ENCODE data around the gene SCGB1D2.
"Not testable (repeated sequence)": the region's sequence is repeated elsewhere in the genome, so short reads cannot be mapped to it uniquely, and the experiment has no call there.

Gene SCGB1D2, protein sequence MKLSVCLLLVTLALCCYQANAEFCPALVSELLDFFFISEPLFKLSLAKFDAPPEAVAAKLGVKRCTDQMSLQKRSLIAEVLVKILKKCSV

GRCh38 chr11:62242021-62242420 is at the start of gene SCGB1D2:
SCGB1D2 (plus strand) TSS chr11:62242239; CDS start chr11:62242308, 69 bp downstream.
- Histone ChIP-seq H3K4me3 (ENCODE audit: low read length) (no peak within 1 kb of the TSS), H3K27me3 (replicated peaks; ENCODE audit: control insufficient read depth, insufficient read depth, low read length) (peaks cover 43% of the 10 kb centered on the region), H3K36me3 (ENCODE audit: control insufficient read depth, insufficient read depth, low read length, severe bottlenecking) (no peaks in the 10 kb centered on the region), H3K9me3 (ENCODE audit: control insufficient read depth, low read length) (no peaks in the 10 kb centered on the region), H3K9ac (ENCODE audit: low read length) (no peak within 1 kb of the TSS), H3K4me1 (ENCODE audit: control insufficient read depth, insufficient read depth, low read length) (no peaks in the 10 kb centered on the region)
- DNase-seq (ENCODE audit: low read depth): no peak

DNA sequence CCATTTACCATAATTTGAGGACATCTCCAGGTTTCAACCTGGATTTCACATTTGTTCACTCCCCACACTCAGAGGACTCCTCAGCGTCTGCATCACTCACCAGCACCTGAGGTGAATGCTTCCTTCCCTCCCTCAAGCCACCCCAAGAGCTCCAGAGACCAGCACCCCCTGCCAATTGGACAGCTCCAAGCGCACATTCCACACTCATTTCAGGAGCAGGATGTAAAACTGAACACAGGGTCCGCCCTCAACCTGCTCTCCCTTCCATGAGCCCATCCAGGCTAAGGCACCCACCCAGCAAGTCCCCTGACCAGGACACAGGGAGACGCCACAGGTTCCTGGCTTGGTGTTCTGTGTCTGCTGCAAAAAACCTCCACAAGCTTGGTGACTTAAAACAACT is 48.1 kb upstream of the SCGB1D2 start:
- no peaks in the 10 kb centered on the region for H3K36me3 ChIP-seq (ENCODE audit: control insufficient read depth, insufficient read depth, low read length, severe bottlenecking)
- no peak overlapping the region for H3K9ac ChIP-seq (ENCODE audit: low read length)
- no peak overlapping the region for H3K4me3 ChIP-seq (ENCODE audit: low read length)
- peaks cover 51% of the 10 kb centered on the region for H3K27me3 ChIP-seq (replicated peaks; ENCODE audit: control insufficient read depth, insufficient read depth, low read length)
- H3K9me3 ChIP-seq (ENCODE audit: control insufficient read depth, low read length): peaks cover 2% of the 10 kb centered on the region
- peak; percentile 2 for DNase-seq (ENCODE audit: low read depth)
- no peaks in the 10 kb centered on the region for H3K4me1 ChIP-seq (ENCODE audit: control insufficient read depth, insufficient read depth, low read length)

DNA sequence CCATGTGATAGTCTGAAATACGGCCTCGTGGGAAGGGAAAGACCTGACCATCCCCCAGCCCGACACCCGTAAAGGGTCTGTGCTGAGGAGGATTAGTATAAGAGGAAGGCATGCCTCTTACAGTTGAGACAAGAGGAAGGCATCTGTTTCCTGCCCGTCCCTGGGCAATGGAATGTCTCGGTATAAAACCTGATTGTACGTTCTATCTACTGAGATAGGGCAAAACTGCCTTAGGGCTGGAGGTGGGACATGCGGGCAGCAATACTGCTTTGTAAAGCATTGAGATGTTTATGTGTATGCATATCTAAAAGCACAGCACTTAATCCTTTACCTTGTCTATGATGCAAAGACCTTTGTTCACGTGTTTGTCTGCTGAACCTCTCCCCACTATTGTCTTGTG is 47.0 kb upstream of the SCGB1D2 start:
- DNase-seq (ENCODE audit: low read depth); H3K4me1 ChIP-seq (ENCODE audit: control insufficient read depth, insufficient read depth, low read length); H3K9ac ChIP-seq (ENCODE audit: low read length); H3K9me3 ChIP-seq (ENCODE audit: control insufficient read depth, low read length); H3K4me3 ChIP-seq (ENCODE audit: low read length); H3K36me3 ChIP-seq (ENCODE audit: control insufficient read depth, insufficient read depth, low read length, severe bottlenecking): not testable (repeated sequence)
- H3K27me3 ChIP-seq (replicated peaks; ENCODE audit: control insufficient read depth, insufficient read depth, low read length): peaks cover 52% of the 10 kb centered on the region

DNA sequence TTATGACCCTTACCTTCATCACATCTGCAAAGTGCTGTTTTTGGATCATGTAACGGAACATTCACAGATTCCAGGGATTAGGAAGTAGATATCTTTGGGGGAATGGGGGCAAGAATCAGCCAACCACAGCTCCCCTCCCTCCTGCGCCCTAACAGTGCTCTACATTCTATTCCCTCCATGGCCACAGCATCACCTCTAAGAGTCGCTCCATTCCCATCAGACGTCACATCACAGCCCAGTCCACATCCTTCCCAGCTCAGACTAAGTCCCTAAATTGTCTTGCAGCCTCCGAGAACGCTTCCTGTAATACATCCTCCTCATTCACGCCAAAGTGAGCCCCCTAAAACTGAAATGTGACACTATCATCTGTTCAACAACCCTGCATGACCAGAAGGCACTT is 46.1 kb upstream of the SCGB1D2 start:
- H3K27me3 ChIP-seq (replicated peaks; ENCODE audit: control insufficient read depth, insufficient read depth, low read length): peaks cover 46% of the 10 kb centered on the region
- H3K4me3 ChIP-seq (ENCODE audit: low read length): no peak overlapping the region
- H3K9me3 ChIP-seq (ENCODE audit: control insufficient read depth, low read length): peaks cover 2% of the 10 kb centered on the region
- H3K9ac ChIP-seq (ENCODE audit: low read length): no peak overlapping the region
- no peaks in the 10 kb centered on the region for H3K36me3 ChIP-seq (ENCODE audit: control insufficient read depth, insufficient read depth, low read length, severe bottlenecking)
- no peak for DNase-seq (ENCODE audit: low read depth)
- no peaks in the 10 kb centered on the region for H3K4me1 ChIP-seq (ENCODE audit: control insufficient read depth, insufficient read depth, low read length)

DNA sequence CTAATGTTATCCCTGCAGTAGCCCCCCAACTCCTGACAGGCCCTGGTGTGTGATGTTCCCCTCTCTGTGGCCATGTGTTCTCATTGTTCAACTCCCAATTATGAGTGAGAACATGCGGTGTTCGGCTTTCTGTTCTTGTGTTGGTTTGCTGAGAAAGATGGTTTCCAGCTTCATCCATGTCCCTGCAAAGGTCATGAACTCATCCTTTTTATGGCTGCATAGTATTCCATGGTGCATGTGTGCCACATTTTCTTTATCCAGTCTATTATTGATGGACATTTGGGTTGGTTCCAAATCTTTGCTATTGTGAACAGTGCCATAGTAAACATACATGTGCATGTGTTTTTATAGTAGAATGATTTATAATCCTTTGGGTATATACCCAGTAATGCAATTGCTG is 44.6 kb upstream of the SCGB1D2 start:
- H3K9me3 ChIP-seq (ENCODE audit: control insufficient read depth, low read length); H3K4me1 ChIP-seq (ENCODE audit: control insufficient read depth, insufficient read depth, low read length); H3K4me3 ChIP-seq (ENCODE audit: low read length); H3K9ac ChIP-seq (ENCODE audit: low read length); H3K36me3 ChIP-seq (ENCODE audit: control insufficient read depth, insufficient read depth, low read length, severe bottlenecking); DNase-seq (ENCODE audit: low read depth): not testable (repeated sequence)
- peaks cover 43% of the 10 kb centered on the region for H3K27me3 ChIP-seq (replicated peaks; ENCODE audit: control insufficient read depth, insufficient read depth, low read length)

GRCh38 chr11:62201376-62201775 is 40.7 kb upstream of the SCGB1D2 start:
- Histone ChIP-seq H3K27me3 (replicated peaks; ENCODE audit: control insufficient read depth, insufficient read depth, low read length) (peaks cover 41% of the 10 kb centered on the region), H3K9me3 (ENCODE audit: control insufficient read depth, low read length) (peaks cover 2% of the 10 kb centered on the region), H3K36me3 (ENCODE audit: control insufficient read depth, insufficient read depth, low read length, severe bottlenecking) (no peaks in the 10 kb centered on the region), H3K9ac (ENCODE audit: low read length) (no peak overlapping the region), H3K4me3 (ENCODE audit: low read length) (no peak overlapping the region), H3K4me1 (ENCODE audit: control insufficient read depth, insufficient read depth, low read length) (no peaks in the 10 kb centered on the region)
- no peak for DNase-seq (ENCODE audit: low read depth)

DNA sequence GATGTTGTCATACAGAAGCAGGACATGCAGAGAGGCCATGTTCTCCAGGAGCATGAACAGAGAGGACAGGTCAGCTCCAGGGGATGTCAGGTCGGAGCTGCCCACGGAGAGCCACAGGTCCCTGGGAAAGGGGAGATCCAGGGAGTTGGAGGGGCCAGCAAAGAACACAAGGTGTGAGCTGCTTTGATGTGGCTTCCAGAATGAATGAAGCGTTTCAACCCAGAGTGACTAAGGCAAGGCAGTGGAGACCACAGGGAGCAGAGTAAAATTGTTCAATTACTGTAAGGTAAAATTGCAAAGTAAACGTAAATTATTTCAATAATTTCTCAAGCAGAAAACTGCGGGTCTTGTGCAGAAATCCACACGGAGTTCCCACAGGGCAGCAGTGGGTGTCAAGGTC is 39.1 kb upstream of the SCGB1D2 start:
- no peak overlapping the region for H3K4me3 ChIP-seq (ENCODE audit: low read length)
- H3K27me3 ChIP-seq (replicated peaks; ENCODE audit: control insufficient read depth, insufficient read depth, low read length): peaks cover 41% of the 10 kb centered on the region
- no peak for DNase-seq (ENCODE audit: low read depth)
- no peak overlapping the region for H3K9ac ChIP-seq (ENCODE audit: low read length)
- no peaks in the 10 kb centered on the region for H3K36me3 ChIP-seq (ENCODE audit: control insufficient read depth, insufficient read depth, low read length, severe bottlenecking)
- no peaks in the 10 kb centered on the region for H3K4me1 ChIP-seq (ENCODE audit: control insufficient read depth, insufficient read depth, low read length)
- H3K9me3 ChIP-seq (ENCODE audit: control insufficient read depth, low read length): no peaks in the 10 kb centered on the region

- H3K4me3 ChIP-seq (ENCODE audit: low read length): no peak overlapping the region
- no peak overlapping the region for H3K9ac ChIP-seq (ENCODE audit: low read length)
- H3K36me3 ChIP-seq (ENCODE audit: control insufficient read depth, insufficient read depth, low read length, severe bottlenecking): no peaks in the 10 kb centered on the region
- H3K9me3 ChIP-seq (ENCODE audit: control insufficient read depth, low read length): no peaks in the 10 kb centered on the region
- DNase-seq (ENCODE audit: low read depth): no peak
- no peaks in the 10 kb centered on the region for H3K4me1 ChIP-seq (ENCODE audit: control insufficient read depth, insufficient read depth, low read length)
- peaks cover 40% of the 10 kb centered on the region for H3K27me3 ChIP-seq (replicated peaks; ENCODE audit: control insufficient read depth, insufficient read depth, low read length)
Observed at GRCh38 chr11:62204430-62204829, 37.6 kb upstream of the SCGB1D2 start.

- Histone ChIP-seq H3K4me3 (ENCODE audit: low read length) (no peak overlapping the region), H3K9me3 (ENCODE audit: control insufficient read depth, low read length) (no peaks in the 10 kb centered on the region), H3K36me3 (ENCODE audit: control insufficient read depth, insufficient read depth, low read length, severe bottlenecking) (no peaks in the 10 kb centered on the region), H3K4me1 (ENCODE audit: control insufficient read depth, insufficient read depth, low read length) (no peaks in the 10 kb centered on the region), H3K9ac (ENCODE audit: low read length) (no peak overlapping the region), H3K27me3 (replicated peaks; ENCODE audit: control insufficient read depth, insufficient read depth, low read length) (peaks cover 44% of the 10 kb centered on the region)
- DNase-seq (ENCODE audit: low read depth): no peak
Observed at GRCh38 chr11:62205441-62205840, 36.6 kb upstream of the SCGB1D2 start.

DNA sequence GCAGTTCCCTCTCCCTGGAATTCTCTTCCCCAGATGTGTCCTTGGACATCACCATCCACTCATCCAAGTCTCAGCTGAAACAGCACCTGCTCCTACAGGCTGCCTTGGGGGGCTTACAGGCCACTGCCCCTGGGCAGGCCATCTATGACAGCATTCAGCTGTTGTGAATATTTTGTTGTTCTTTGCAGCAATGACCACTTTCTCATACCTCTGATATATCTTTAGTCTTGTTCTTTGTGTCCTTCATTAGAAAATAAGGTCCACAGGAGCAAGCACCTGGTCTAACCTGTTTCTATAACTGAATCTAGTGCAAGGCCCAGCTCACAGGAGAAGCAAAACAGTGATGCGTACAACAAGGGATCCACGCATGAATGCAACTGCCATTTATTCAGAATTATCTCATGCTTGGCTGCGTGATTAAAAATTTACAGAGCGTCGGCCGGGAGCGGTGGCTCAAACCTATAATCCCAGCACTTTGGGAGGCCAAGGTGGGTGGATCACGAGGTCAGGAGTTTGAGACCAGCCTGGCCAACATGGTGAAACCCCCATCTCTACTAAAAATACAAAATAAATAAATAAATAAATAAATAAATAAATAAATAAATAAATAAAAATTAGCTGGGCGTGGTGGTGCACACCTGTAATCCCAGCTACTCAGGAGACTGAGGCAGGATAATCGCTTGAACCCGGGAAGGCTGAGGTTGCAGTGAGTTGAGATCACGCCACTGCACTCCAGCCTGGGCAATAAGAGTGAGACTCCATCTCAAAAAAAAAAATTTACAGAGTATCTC is 35.6 kb upstream of the SCGB1D2 start:
- H3K27me3 ChIP-seq (replicated peaks; ENCODE audit: control insufficient read depth, insufficient read depth, low read length): peaks cover 45% of the 10 kb centered on the region
- H3K4me1 ChIP-seq (ENCODE audit: control insufficient read depth, insufficient read depth, low read length); H3K4me3 ChIP-seq (ENCODE audit: low read length); H3K36me3 ChIP-seq (ENCODE audit: control insufficient read depth, insufficient read depth, low read length, severe bottlenecking); H3K9me3 ChIP-seq (ENCODE audit: control insufficient read depth, low read length); DNase-seq (ENCODE audit: low read depth); H3K9ac ChIP-seq (ENCODE audit: low read length): not testable (repeated sequence)

DNA sequence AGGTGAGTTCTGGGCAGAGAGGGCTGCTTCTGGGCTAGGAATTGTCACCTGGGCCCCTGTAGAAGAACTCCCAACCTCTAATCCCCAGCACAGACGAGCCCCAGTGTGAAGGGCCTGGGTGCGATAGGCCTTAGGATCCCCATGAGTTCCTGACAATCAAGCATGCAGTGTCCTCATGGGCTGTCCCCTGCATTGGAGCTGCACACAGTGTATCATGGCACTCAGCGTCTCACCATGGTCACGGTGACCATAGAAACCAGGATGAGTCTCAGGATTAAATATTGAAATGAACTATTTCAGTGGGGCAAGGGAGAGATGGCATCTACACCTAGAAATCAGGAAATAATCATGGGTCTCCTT is 33.3 kb upstream of the SCGB1D2 start:
- Histone ChIP-seq H3K9me3 (ENCODE audit: control insufficient read depth, low read length) (no peaks in the 10 kb centered on the region), H3K4me3 (ENCODE audit: low read length) (no peak overlapping the region), H3K36me3 (ENCODE audit: control insufficient read depth, insufficient read depth, low read length, severe bottlenecking) (no peaks in the 10 kb centered on the region), H3K4me1 (ENCODE audit: control insufficient read depth, insufficient read depth, low read length) (no peaks in the 10 kb centered on the region), H3K27me3 (replicated peaks; ENCODE audit: control insufficient read depth, insufficient read depth, low read length) (peaks cover 32% of the 10 kb centered on the region), H3K9ac (ENCODE audit: low read length) (no peak overlapping the region)
- no peak for DNase-seq (ENCODE audit: low read depth)
